WTC11 (cell line): ENCODE data around the gene CCDC88A.

ENCODE experiments used
- CTCF ChIP-seq: fragments of 200-600 bp; IDR thresholded peaks from 2 replicates; pipeline ENCODE4 v1.8.0; 2022; ENCODE audit warnings: antibody characterized with exemption
- ESRRA ChIP-seq: sonication (generic); formaldehyde crosslinking; IDR thresholded peaks from 2 replicates; pipeline ENCODE4 v1.8.1; 2022; ENCODE audit warnings: mild to moderate bottlenecking, missing genetic modification reagents, borderline replicate concordance
- TP53 ChIP-seq: sonication (generic); formaldehyde crosslinking; IDR thresholded peaks from 2 replicates; pipeline ENCODE4 v1.8.1; 2023; ENCODE audit warnings: mild to moderate bottlenecking, missing genetic modification reagents
- USF2 ChIP-seq: sonication (generic); formaldehyde crosslinking; IDR thresholded peaks from 2 replicates; pipeline ENCODE4 v1.8.1; 2023; ENCODE audit warnings: mild to moderate bottlenecking, missing genetic modification reagents, moderate library complexity
- ZNF138 ChIP-seq: sonication (generic); formaldehyde crosslinking; conservative IDR thresholded peaks from 2 replicates; pipeline ENCODE4 v1.8.1; 2022; ENCODE audit warnings: mild to moderate bottlenecking, moderate library complexity, missing genetic modification reagents
- ZNF423 ChIP-seq: fragments of 250-450 bp; sonication (Bioruptor Pico); IDR thresholded peaks from 2 replicates; pipeline ENCODE4 v2.1.2; 2022; ENCODE audit warnings: mild to moderate bottlenecking, moderate library complexity

- TF ChIP-seq CTCF = no peak
- no peak for TF ChIP-seq USF2 (CRISPR knock-in tag)
- no peak for TF ChIP-seq ESRRA (CRISPR knock-in tag)
- TF ChIP-seq TP53 (CRISPR knock-in tag) = 0 out of 2 replicates have a peak, but pooled peaks have one; percentile 52
- TF ChIP-seq ZNF423 (CRISPR knock-in tag) = peak; percentile 46
- TF ChIP-seq ZNF138 (CRISPR knock-in tag) = 0 out of 2 replicates have a peak, but pooled peaks have one; percentile 48
Measured at GRCh38 chr2:55282110-55282917, 137.3 kb downstream of the CCDC88A start.
